HEK293 (cell line): ENCODE results near the gene SMARCA1.
A peak's percentile ranks its signal among the peaks of the same experiment; 100 is the strongest.

ENCODE experiments used
- CTCF ChIA-PET: fragments of 350-600 bp; formaldehyde crosslinking; extraction: SDS; loops from one replicate; lab custom pipeline; 2021; ENCODE audit warnings: antibody characterized with exemption; lab: Yijun Ruan, JAX
- POLR2A ChIA-PET: fragments of 300-600 bp; formaldehyde crosslinking; extraction: SDS; loops from one replicate; lab custom pipeline; 2020; ENCODE audit warnings: antibody characterized with exemption, inconsistent platforms; lab: Yijun Ruan, JAX
- H3K27ac ChIP-seq: fragments of 200-500 bp; sonication (Bioruptor generic); 2 replicates; pipeline ENCODE4 v1.5.1; 2014; ENCODE audit warnings: low read depth, low read length, control low read depth, inconsistent platforms; ENCODE audit errors: extremely low read depth
- H3K36me3 ChIP-seq, 2 experiments: fragments of 200-500 bp in 1 of 2; sonication (Bioruptor generic) in 1 of 2; 1 replicate in 1 of 2; 2 replicates in 1 of 2; pipeline ENCODE4 v1.5.1; 2014 to 2017; ENCODE audit warnings: inconsistent platforms in 2 of 2, low read length in 2 of 2; ENCODE audit not compliant: control insufficient read depth in 2 of 2, insufficient read depth in 1 of 2
- H3K4me1 ChIP-seq: fragments of 200-500 bp; sonication (Bioruptor generic); 2 replicates; pipeline ENCODE4 v1.5.1; 2014; ENCODE audit warnings: mild to moderate bottlenecking, low read length, inconsistent platforms; ENCODE audit not compliant: control insufficient read depth, insufficient read depth
- H3K4me3 ChIP-seq: 2 replicates; pipeline ENCODE4 v1.5.1; 2011; ENCODE audit warnings: low read depth, mild to moderate bottlenecking, control low read depth, low read length, moderate library complexity
- H3K9me3 ChIP-seq: fragments of 200-500 bp; sonication (Bioruptor generic); 2 replicates; pipeline ENCODE4 v1.5.1; 2014; ENCODE audit warnings: low read depth, low read length, inconsistent platforms; ENCODE audit not compliant: control insufficient read depth, insufficient read depth
- FEZF1 ChIP-seq: fragments of 450-650 bp; formaldehyde crosslinking; IDR thresholded peaks from 2 replicates; pipeline ENCODE4 v1.5.1; 2016; ENCODE audit warnings: missing biosample characterization, missing genetic modification characterization
- HOXA7 ChIP-seq: sonication (generic); formaldehyde crosslinking; IDR thresholded peaks from 2 replicates; pipeline ENCODE4 v1.8.1; 2022; ENCODE audit warnings: missing genetic modification reagents, borderline replicate concordance
- KLF16 ChIP-seq: fragments of 450-650 bp; formaldehyde crosslinking; IDR thresholded peaks from 2 replicates; pipeline ENCODE4 v1.5.1; 2017; ENCODE audit warnings: missing biosample characterization, missing genetic modification characterization
- OSR2 ChIP-seq: fragments of 450-650 bp; formaldehyde crosslinking; IDR thresholded peaks from 2 replicates; pipeline ENCODE4 v1.5.1; 2016; ENCODE audit warnings: missing biosample characterization, missing genetic modification characterization
- OVOL3 ChIP-seq: fragments of 450-650 bp; formaldehyde crosslinking; IDR thresholded peaks from 2 replicates; pipeline ENCODE4 v1.5.1; 2016; ENCODE audit warnings: missing biosample characterization, missing genetic modification characterization
- ZBTB1 ChIP-seq: fragments of 450-650 bp; formaldehyde crosslinking; IDR thresholded peaks from 2 replicates; pipeline ENCODE4 v1.5.1; 2016; ENCODE audit warnings: missing biosample characterization, missing genetic modification characterization
- ZFP3 ChIP-seq: fragments of 450-650 bp; formaldehyde crosslinking; IDR thresholded peaks from 2 replicates; pipeline ENCODE4 v1.5.1; 2016; ENCODE audit warnings: low read depth, missing biosample characterization, missing genetic modification characterization
- ZNF18 ChIP-seq: fragments of 450-650 bp; formaldehyde crosslinking; IDR thresholded peaks from 2 replicates; pipeline ENCODE4 v1.5.1; 2016; ENCODE audit warnings: missing biosample characterization, missing genetic modification characterization
- ZNF335 ChIP-seq: fragments of 450-650 bp; formaldehyde crosslinking; conservative IDR thresholded peaks from 2 replicates; pipeline ENCODE4 v1.5.1; 2016; ENCODE audit warnings: missing biosample characterization, missing genetic modification characterization
- ZNF354C ChIP-seq: fragments of 450-650 bp; formaldehyde crosslinking; IDR thresholded peaks from 2 replicates; pipeline ENCODE4 v1.5.1; 2016; ENCODE audit warnings: missing biosample characterization, missing genetic modification characterization, low read depth, borderline replicate concordance
- ZNF501 ChIP-seq: fragments of 450-650 bp; formaldehyde crosslinking; IDR thresholded peaks from 2 replicates; pipeline ENCODE4 v1.5.1; 2016; ENCODE audit warnings: missing biosample characterization, missing genetic modification characterization
- ZNF843 ChIP-seq: fragments of 450-650 bp; formaldehyde crosslinking; IDR thresholded peaks from 2 replicates; pipeline ENCODE4 v1.5.1; 2016; ENCODE audit warnings: missing biosample characterization, missing genetic modification characterization
- ZXDB ChIP-seq: fragments of 450-650 bp; formaldehyde crosslinking; IDR thresholded peaks from 2 replicates; pipeline ENCODE4 v1.5.1; 2016; ENCODE audit warnings: missing biosample characterization, missing genetic modification characterization
- TF ChIP-seq, protein P1 (sequence below): fragments of 450-650 bp; formaldehyde crosslinking; IDR thresholded peaks from 2 replicates; pipeline ENCODE4 v1.5.1; 2017; ENCODE audit warnings: missing biosample characterization, missing genetic modification characterization
- TF ChIP-seq, protein P2 (sequence below): fragments of 450-650 bp; formaldehyde crosslinking; IDR thresholded peaks from 2 replicates; pipeline ENCODE4 v1.5.1; 2017; ENCODE audit warnings: missing biosample characterization, missing genetic modification characterization
- TF ChIP-seq, protein P3 (sequence below): fragments of 450-650 bp; formaldehyde crosslinking; IDR thresholded peaks from 2 replicates; pipeline ENCODE4 v1.5.1; 2016; ENCODE audit warnings: missing biosample characterization, missing genetic modification characterization
- TF ChIP-seq, protein P4 (sequence below): fragments of 450-650 bp; formaldehyde crosslinking; IDR thresholded peaks from 2 replicates; pipeline ENCODE4 v1.5.1; 2017; ENCODE audit warnings: missing biosample characterization, missing genetic modification characterization
- TF ChIP-seq, protein P5 (sequence below): fragments of 450-650 bp; formaldehyde crosslinking; IDR thresholded peaks from 2 replicates; pipeline ENCODE4 v1.5.1; 2016; ENCODE audit warnings: missing biosample characterization, missing genetic modification characterization, borderline replicate concordance

The SMARCA1 gene

GRCh38 chrX:129549124-129549523 is 25.8 kb upstream of the SMARCA1 start:
- CTCF ChIA-PET: interaction anchor here (0.7 kb wide), 2 partner anchors 47 to 107 kb away, joined by 4 to 5 read pairs; no protein-coding TSS in a partner anchor
- no peaks in the 10 kb centered on the region for H3K9me3 ChIP-seq
- H3K36me3 ChIP-seq: peaks cover 30 to 36% of the 10 kb centered on the region in 2 experiments
- TF ChIP-seq, protein P1, sequence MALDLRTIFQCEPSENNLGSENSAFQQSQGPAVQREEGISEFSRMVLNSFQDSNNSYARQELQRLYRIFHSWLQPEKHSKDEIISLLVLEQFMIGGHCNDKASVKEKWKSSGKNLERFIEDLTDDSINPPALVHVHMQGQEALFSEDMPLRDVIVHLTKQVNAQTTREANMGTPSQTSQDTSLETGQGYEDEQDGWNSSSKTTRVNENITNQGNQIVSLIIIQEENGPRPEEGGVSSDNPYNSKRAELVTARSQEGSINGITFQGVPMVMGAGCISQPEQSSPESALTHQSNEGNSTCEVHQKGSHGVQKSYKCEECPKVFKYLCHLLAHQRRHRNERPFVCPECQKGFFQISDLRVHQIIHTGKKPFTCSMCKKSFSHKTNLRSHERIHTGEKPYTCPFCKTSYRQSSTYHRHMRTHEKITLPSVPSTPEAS (tag by site-specific recombination): no peak
- TF ChIP-seq ZNF843 (tag by site-specific recombination): peak; percentile 84
- TF ChIP-seq OSR2: peak; percentile 65
- TF ChIP-seq FEZF1 (tag by site-specific recombination): peak; percentile 77
- no peak for TF ChIP-seq ZNF354C
- TF ChIP-seq, protein P2, sequence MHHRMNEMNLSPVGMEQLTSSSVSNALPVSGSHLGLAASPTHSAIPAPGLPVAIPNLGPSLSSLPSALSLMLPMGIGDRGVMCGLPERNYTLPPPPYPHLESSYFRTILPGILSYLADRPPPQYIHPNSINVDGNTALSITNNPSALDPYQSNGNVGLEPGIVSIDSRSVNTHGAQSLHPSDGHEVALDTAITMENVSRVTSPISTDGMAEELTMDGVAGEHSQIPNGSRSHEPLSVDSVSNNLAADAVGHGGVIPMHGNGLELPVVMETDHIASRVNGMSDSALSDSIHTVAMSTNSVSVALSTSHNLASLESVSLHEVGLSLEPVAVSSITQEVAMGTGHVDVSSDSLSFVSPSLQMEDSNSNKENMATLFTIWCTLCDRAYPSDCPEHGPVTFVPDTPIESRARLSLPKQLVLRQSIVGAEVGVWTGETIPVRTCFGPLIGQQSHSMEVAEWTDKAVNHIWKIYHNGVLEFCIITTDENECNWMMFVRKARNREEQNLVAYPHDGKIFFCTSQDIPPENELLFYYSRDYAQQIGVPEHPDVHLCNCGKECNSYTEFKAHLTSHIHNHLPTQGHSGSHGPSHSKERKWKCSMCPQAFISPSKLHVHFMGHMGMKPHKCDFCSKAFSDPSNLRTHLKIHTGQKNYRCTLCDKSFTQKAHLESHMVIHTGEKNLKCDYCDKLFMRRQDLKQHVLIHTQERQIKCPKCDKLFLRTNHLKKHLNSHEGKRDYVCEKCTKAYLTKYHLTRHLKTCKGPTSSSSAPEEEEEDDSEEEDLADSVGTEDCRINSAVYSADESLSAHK: peak; percentile 39; the same call in 1 of the 2 replicates
- TF ChIP-seq, protein P3, sequence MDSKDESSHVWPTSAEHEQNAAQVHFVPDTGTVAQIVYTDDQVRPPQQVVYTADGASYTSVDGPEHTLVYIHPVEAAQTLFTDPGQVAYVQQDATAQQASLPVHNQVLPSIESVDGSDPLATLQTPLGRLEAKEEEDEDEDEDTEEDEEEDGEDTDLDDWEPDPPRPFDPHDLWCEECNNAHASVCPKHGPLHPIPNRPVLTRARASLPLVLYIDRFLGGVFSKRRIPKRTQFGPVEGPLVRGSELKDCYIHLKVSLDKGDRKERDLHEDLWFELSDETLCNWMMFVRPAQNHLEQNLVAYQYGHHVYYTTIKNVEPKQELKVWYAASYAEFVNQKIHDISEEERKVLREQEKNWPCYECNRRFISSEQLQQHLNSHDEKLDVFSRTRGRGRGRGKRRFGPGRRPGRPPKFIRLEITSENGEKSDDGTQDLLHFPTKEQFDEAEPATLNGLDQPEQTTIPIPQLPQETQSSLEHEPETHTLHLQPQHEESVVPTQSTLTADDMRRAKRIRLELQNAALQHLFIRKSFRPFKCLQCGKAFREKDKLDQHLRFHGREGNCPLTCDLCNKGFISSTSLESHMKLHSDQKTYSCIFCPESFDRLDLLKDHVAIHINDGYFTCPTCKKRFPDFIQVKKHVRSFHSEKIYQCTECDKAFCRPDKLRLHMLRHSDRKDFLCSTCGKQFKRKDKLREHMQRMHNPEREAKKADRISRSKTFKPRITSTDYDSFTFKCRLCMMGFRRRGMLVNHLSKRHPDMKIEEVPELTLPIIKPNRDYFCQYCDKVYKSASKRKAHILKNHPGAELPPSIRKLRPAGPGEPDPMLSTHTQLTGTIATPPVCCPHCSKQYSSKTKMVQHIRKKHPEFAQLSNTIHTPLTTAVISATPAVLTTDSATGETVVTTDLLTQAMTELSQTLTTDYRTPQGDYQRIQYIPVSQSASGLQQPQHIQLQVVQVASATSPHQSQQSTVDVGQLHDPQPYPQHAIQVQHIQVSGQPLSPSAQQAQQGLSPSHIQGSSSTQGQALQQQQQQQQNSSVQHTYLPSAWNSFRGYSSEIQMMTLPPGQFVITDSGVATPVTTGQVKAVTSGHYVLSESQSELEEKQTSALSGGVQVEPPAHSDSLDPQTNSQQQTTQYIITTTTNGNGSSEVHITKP (tag by site-specific recombination): 0 out of 2 replicates have a peak, but pooled peaks have one; percentile 13
- TF ChIP-seq, protein P4, sequence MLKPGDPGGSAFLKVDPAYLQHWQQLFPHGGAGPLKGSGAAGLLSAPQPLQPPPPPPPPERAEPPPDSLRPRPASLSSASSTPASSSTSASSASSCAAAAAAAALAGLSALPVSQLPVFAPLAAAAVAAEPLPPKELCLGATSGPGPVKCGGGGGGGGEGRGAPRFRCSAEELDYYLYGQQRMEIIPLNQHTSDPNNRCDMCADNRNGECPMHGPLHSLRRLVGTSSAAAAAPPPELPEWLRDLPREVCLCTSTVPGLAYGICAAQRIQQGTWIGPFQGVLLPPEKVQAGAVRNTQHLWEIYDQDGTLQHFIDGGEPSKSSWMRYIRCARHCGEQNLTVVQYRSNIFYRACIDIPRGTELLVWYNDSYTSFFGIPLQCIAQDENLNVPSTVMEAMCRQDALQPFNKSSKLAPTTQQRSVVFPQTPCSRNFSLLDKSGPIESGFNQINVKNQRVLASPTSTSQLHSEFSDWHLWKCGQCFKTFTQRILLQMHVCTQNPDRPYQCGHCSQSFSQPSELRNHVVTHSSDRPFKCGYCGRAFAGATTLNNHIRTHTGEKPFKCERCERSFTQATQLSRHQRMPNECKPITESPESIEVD (tag by site-specific recombination): peak; percentile 80
- peak; percentile 95 for TF ChIP-seq ZNF18 (tag by site-specific recombination)
- peak; percentile 62 for TF ChIP-seq ZXDB (tag by site-specific recombination)
- TF ChIP-seq OVOL3 (tag by site-specific recombination): peak; percentile 81; the same call in 1 of the 2 replicates
- no peak overlapping the region for H3K27ac ChIP-seq
- POLR2A ChIA-PET: interaction anchor here (0.7 to 0.8 kb wide), 2 partner anchors 27 to 1492 kb away, joined by 3 read pairs; no protein-coding TSS in a partner anchor
- no peaks in the 10 kb centered on the region; the same call in 1 of the 2 replicates for H3K4me1 ChIP-seq
- H3K4me3 ChIP-seq: no peak overlapping the region

- Histone ChIP-seq H3K4me1 (no peaks in the 10 kb centered on the region; the same call in 1 of the 2 replicates), H3K36me3 (peaks cover 20 to 25% of the 10 kb centered on the region in 2 experiments), H3K27ac (no peak overlapping the region), H3K9me3 (no peaks in the 10 kb centered on the region), H3K4me3 (no peak overlapping the region)
- ChIA-PET CTCF (interaction anchor here (0.8 kb wide), 1 partner anchor 15 kb away, joined by 4 read pairs; no protein-coding TSS in a partner anchor), POLR2A (no interaction called here)
- TF ChIP-seq ZFP3 (tag by site-specific recombination): no peak
- no peak for TF ChIP-seq ZBTB1 (tag by site-specific recombination)
- TF ChIP-seq, protein P5, sequence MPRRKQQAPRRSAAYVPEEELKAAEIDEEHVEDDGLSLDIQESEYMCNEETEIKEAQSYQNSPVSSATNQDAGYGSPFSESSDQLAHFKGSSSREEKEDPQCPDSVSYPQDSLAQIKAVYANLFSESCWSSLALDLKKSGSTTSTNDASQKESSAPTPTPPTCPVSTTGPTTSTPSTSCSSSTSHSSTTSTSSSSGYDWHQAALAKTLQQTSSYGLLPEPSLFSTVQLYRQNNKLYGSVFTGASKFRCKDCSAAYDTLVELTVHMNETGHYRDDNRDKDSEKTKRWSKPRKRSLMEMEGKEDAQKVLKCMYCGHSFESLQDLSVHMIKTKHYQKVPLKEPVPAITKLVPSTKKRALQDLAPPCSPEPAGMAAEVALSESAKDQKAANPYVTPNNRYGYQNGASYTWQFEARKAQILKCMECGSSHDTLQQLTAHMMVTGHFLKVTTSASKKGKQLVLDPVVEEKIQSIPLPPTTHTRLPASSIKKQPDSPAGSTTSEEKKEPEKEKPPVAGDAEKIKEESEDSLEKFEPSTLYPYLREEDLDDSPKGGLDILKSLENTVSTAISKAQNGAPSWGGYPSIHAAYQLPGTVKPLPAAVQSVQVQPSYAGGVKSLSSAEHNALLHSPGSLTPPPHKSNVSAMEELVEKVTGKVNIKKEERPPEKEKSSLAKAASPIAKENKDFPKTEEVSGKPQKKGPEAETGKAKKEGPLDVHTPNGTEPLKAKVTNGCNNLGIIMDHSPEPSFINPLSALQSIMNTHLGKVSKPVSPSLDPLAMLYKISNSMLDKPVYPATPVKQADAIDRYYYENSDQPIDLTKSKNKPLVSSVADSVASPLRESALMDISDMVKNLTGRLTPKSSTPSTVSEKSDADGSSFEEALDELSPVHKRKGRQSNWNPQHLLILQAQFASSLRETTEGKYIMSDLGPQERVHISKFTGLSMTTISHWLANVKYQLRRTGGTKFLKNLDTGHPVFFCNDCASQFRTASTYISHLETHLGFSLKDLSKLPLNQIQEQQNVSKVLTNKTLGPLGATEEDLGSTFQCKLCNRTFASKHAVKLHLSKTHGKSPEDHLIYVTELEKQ (tag by site-specific recombination): no peak
- TF ChIP-seq ZNF335: no peak
- TF ChIP-seq ZNF501 (tag by site-specific recombination): no peak
- TF ChIP-seq, protein P4 (tag by site-specific recombination): no peak
- TF ChIP-seq HOXA7: no peak
- no peak for TF ChIP-seq KLF16 (tag by site-specific recombination)
Observed at GRCh38 chrX:129545408-129545807, 22.1 kb upstream of the SMARCA1 start.
